ENCODE measurements around the gene CMTM8.

DNA sequence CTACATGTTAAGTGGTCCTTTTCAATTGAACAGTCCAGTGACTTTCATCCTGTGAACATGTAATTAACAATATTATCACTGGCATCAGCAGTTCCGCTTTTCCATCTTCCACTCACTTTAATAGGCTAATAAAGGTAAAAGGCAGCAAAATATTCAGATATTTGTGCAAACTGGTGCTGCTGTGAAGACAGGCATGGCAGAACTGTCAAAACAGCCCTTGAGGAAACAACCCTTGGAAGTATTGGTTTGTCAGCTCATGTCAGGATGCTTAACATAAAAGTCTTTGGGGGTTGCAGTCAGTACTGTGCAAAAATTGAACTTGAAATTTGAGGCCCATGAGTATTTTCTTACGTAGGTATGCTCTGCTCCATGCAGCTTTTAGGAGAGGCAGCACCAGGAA, 81.1 kb downstream of the CMTM8 start:
- TF ChIP-seq CTCF (IDR thresholded peaks at IDR 0.05) = no peak
- no peak for TF ChIP-seq POLR2A (IDR thresholded peaks at IDR 0.05)
- TF ChIP-seq POLR2AphosphoS5 (IDR thresholded peaks at IDR 0.05) = no peak
